Skin of body (tissue), 2 donors: ENCODE measurements around the gene SLC6A18. TPM values are rescaled to one million over a fixed set of nuclear protein-coding genes. Genes with fewer than 3 reads are reported as not detected.
"Not testable (repeated sequence)": the region's sequence is repeated elsewhere in the genome, so short reads cannot be mapped to it uniquely, and the experiment has no call there.

ENCODE experiments used
- DNase-seq: peaks from one replicate; lab custom pipeline; 2025; lab: John Stamatoyannopoulos, UW
- total RNA-seq: library from RNA; depleted of rRNA; stranded (reverse); fragments of >200 nt; gene quantifications from one replicate; pipeline ENCODE4 v1.2.3, GENCODE V29; 2014

SLC6A18 gene
- total RNA-seq, 1 donor from 2014 or later: not detected

DNA sequence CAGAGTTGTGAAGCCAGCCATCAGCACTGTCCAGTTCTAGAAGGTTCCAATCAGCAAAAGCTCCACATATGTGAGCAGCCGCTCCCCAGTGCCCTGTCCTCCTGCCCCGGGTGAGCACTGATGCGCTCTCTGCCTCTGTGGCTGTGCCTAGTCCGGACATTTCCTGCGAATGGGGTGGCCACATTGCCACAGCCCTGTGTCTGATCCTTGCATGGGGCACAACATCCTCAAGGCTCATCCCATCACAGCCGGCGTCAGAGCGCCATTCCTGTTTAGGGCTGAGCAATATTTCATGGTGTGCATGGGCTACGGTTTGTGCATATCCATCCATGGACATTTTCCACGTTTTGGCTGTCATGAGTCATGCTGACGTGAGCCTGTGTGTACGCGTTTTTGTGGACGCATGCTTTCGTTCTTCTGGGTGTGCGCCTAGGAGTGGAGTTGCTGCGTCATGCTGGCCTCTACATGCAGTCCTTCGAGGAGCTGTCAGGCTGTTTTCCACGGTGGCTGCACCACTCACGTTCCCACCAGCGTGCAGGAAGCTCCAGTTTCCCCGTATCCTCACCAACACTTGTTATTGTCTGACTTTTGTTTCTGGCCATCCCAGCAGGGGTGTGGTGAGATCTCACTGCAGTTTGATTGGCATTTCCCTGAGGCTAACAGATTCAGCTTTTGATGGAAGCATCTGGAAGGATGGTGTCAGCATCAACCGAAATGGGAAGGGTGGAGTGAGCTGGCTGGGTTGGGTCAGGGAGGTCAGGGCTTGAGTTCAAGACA lies 9.7 kb upstream of the SLC6A18 start:
- DNase-seq: no peak

DNA sequence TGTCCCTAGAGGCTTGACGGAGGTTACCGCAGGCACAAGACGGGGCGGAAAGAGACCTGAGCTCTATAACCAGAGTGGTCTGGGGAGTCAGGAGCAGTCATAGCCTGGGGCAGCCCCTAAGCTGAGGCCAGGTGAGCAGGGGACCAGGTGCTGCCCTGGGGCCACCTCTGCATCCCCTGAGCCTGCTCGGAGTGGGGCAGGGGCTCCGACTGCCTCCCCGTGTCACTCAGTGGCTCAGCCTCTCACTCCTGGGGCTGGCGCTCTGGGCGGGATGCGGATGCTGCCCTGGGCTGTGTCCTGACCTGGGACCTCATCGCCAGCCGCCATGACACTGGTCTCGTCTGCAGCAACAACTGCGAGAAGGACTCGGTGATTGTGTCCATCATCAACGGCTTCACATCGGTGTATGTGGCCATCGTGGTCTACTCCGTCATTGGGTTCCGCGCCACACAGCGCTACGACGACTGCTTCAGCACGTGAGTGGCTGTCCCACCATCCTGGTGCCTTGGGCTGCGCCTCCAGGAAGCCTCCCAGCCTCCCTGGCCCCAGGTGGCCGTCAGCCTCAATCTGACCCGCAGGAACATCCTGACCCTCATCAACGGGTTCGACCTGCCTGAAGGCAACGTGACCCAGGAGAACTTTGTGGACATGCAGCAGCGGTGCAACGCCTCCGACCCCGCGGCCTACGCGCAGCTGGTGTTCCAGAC lies 8.8 kb upstream of the SLC6A18 start:
- no peak for DNase-seq

GRCh38 chr5:1216918-1217295 lies 8.3 kb upstream of the SLC6A18 start:
- no peak for DNase-seq

- no peak for DNase-seq
Measured at GRCh38 chr5:1217596-1218206, 7.5 kb upstream of the SLC6A18 start.

- DNase-seq: no peak
Measured at GRCh38 chr5:1218351-1219080, 6.7 kb upstream of the SLC6A18 start.

DNA sequence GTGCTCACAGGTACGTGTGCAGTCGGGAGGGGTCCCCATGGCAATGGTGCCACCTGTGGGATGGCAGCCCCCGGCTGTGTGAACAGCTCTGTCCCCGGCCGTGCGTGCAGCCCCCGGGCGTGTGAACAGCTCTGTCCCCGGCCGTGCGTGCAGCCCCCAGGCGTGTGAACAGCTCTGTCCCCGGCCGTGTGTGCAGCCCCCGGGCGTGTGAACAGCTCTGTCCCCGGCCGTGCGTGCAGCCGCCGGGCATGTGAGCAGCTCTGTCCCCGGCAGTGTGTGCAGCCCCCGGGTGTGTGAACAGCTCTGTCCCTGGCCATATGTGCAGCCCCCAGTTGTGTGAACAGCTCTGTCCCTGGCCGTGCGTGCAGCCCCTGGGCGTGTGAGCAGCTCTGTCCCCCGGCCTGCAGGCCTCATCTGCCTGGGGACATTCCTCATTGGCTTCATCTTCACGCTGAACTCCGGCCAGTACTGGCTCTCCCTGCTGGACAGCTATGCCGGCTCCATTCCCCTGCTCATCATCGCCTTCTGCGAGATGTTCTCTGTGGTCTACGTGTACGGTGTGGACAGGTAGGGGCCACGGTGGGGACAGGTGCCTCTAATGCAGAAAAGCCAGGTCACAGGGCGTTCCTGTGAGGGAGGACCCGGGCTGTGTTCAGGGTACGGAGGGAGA lies 5.9 kb upstream of the SLC6A18 start:
- no peak for DNase-seq

DNA sequence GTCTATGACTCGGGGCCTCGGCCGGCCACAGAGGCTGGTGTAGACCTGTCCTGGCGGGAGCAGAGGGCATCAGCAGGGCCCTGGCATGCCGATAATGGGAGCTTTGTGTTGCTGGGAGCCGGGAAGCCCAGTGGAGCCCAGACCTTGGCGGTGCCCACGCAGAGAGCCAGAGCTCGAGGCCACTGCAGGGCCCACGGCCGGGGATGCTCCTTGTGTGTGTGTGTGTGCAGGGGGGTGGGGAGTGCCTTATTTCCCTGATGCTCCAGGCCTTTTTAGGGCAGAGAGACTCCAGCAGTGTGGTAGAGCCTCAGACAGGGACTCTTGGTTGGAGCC lies 5.4 kb upstream of the SLC6A18 start:
- no peak for DNase-seq

GRCh38 chr5:1220351-1220750 lies 4.8 kb upstream of the SLC6A18 start:
- DNase-seq: no peak

DNA sequence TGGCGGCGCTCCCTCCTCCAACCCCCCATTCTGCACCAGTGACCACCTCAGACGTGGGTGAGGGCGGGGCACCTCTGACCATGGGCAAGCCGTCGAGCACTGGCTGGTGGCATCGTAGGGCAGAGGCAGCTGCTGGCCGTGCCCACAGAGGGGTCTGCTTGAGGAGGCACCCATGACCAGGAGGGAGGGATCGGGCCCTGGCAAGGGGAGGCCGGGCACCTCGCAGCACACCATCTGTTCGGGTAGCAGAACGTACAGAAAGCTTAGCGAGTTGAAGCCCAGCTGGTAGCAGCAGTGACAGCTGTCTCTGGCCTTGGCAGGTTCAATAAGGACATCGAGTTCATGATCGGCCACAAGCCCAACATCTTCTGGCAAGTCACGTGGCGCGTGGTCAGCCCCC lies 4.3 kb upstream of the SLC6A18 start:
- no peak for DNase-seq

GRCh38 chr5:1221721-1222120 lies 3.5 kb upstream of the SLC6A18 start:
- DNase-seq: no peak

- no peak for DNase-seq
Measured at GRCh38 chr5:1222147-1222546, 3.0 kb upstream of the SLC6A18 start.

GRCh38 chr5:1222621-1223277 lies 2.4 kb upstream of the SLC6A18 start:
- DNase-seq: no peak

- DNase-seq: no peak
Measured at GRCh38 chr5:1223278-1223670, 1.9 kb upstream of the SLC6A18 start.

GRCh38 chr5:1224631-1225030 lies 550 bp upstream of the SLC6A18 start:
- DNase-seq: no peak

- DNase-seq: no peak
Measured at GRCh38 chr5:1226231-1226630, 1.1 kb downstream of the SLC6A18 start.

GRCh38 chr5:1226839-1227581 lies 1.8 kb downstream of the SLC6A18 start:
- no peak for DNase-seq

GRCh38 chr5:1227667-1228066 lies 2.5 kb downstream of the SLC6A18 start:
- no peak for DNase-seq

GRCh38 chr5:1228120-1228519 lies 2.9 kb downstream of the SLC6A18 start:
- DNase-seq: no peak

DNA sequence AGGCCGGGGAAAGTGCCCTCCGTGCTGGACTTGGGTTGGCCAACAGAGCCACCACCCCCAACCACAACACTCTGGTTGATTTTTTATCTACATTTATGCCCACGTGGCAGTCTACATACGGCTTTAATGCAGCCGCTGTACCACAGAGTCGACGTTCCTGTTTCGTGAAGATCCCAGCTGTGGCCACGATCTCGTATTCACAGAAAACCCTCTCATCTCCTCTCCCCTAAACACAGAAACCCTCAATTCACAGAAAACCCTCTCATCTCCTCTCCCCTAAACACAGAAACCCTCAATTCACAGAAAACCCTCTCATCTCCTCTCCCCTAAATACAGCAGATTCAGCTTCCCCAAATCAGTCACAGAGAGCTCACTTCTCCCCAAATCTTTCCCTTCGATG lies 3.8 kb downstream of the SLC6A18 start:
- DNase-seq: not testable (repeated sequence)

- DNase-seq: no peak
Measured at GRCh38 chr5:1229822-1230221, 4.6 kb downstream of the SLC6A18 start.
